Measurements from ENCODE around the gene DOCK3.
"Not testable (repeated sequence)": the region's sequence is repeated elsewhere in the genome, so short reads cannot be mapped to it uniquely, and the experiment has no call there.

The DOCK3 gene

GRCh38 chr3:50675179-50676030 lies 678 bp downstream of the DOCK3 start:
- H3K79me2 ChIP-seq (ENCODE audit: low read length) = no peaks in the 10 kb centered on the region
- H3K4me2 ChIP-seq (ENCODE audit: low read length) = peak overlapping the region; percentile 85
- H3K27ac ChIP-seq (ENCODE audit: low read length) = no peak overlapping the region
- no peaks in the 10 kb centered on the region for H3K36me3 ChIP-seq (replicated peaks; ENCODE audit: low read depth, low read length)
- peaks cover 48% of the 10 kb centered on the region for H3K27me3 ChIP-seq (ENCODE audit: low read depth, low read length)
- peak overlapping the region; percentile 48 for H2AFZ ChIP-seq (ENCODE audit: low read depth, low read length)
- TF ChIP-seq EZH2phosphoT487 (IDR thresholded peaks at IDR 0.05; ENCODE audit: low read depth) (no peak), CTCF (IDR thresholded peaks at IDR 0.05; ENCODE audit: low read depth, low read length) (peak; percentile 68)
- H3K9ac ChIP-seq (ENCODE audit: low read length) = peak overlapping the region; percentile 48
- 0 out of 2 replicates have a peak, but pooled peaks cover 12% of the 10 kb centered on the region for H4K20me1 ChIP-seq (ENCODE audit: insufficient read depth, low read length)
- H3K9me3 ChIP-seq (ENCODE audit: insufficient read depth, low read length) = no peaks in the 10 kb centered on the region
- H3K4me3 ChIP-seq (ENCODE audit: low read length) = peak overlapping the region; percentile 84
- peaks cover 17% of the 10 kb centered on the region for H3K4me1 ChIP-seq (ENCODE audit: low read length)

- Histone ChIP-seq H3K9me3 (ENCODE audit: insufficient read depth, low read length) (no peaks in the 10 kb centered on the region), H3K27ac (ENCODE audit: low read length) (no peak overlapping the region), H3K36me3 (replicated peaks; ENCODE audit: low read depth, low read length) (no peaks in the 10 kb centered on the region), H3K4me2 (ENCODE audit: low read length) (peak overlapping the region; percentile 85), H2AFZ (ENCODE audit: low read depth, low read length) (no peak overlapping the region), H3K4me1 (ENCODE audit: low read length) (peaks cover 17% of the 10 kb centered on the region), H3K4me3 (ENCODE audit: low read length) (peak overlapping the region; percentile 84), H4K20me1 (ENCODE audit: insufficient read depth, low read length) (0 out of 2 replicates have a peak, but pooled peaks cover 12% of the 10 kb centered on the region), H3K27me3 (ENCODE audit: low read depth, low read length) (peaks cover 41% of the 10 kb centered on the region), H3K79me2 (ENCODE audit: low read length) (no peaks in the 10 kb centered on the region), H3K9ac (ENCODE audit: low read length) (peak overlapping the region; percentile 48; the same call in 1 of the 2 replicates)
- TF ChIP-seq CTCF (IDR thresholded peaks at IDR 0.05; ENCODE audit: low read depth, low read length) (no peak), EZH2phosphoT487 (IDR thresholded peaks at IDR 0.05; ENCODE audit: low read depth) (no peak)
Measured at GRCh38 chr3:50676031-50676705, 1.4 kb downstream of the DOCK3 start.

GRCh38 chr3:50687127-50687751 lies 12.5 kb downstream of the DOCK3 start:
- H3K79me2 ChIP-seq (ENCODE audit: low read length) = no peaks in the 10 kb centered on the region
- no peaks in the 10 kb centered on the region; the same call in 1 of the 2 replicates for H4K20me1 ChIP-seq (ENCODE audit: insufficient read depth, low read length)
- H3K9ac ChIP-seq (ENCODE audit: low read length) = no peak overlapping the region
- no peak overlapping the region for H3K4me2 ChIP-seq (ENCODE audit: low read length)
- H3K4me3 ChIP-seq (ENCODE audit: low read length) = no peak overlapping the region
- H2AFZ ChIP-seq (ENCODE audit: low read depth, low read length) = no peak overlapping the region
- peaks cover 14% of the 10 kb centered on the region for H3K27me3 ChIP-seq (ENCODE audit: low read depth, low read length)
- no peaks in the 10 kb centered on the region for H3K4me1 ChIP-seq (ENCODE audit: low read length)
- H3K27ac ChIP-seq (ENCODE audit: low read length) = no peak overlapping the region
- no peaks in the 10 kb centered on the region for H3K36me3 ChIP-seq (replicated peaks; ENCODE audit: low read depth, low read length)
- no peaks in the 10 kb centered on the region for H3K9me3 ChIP-seq (ENCODE audit: insufficient read depth, low read length)
- TF ChIP-seq CTCF (IDR thresholded peaks at IDR 0.05; ENCODE audit: low read depth, low read length) = no peak
- TF ChIP-seq EZH2phosphoT487 (IDR thresholded peaks at IDR 0.05; ENCODE audit: low read depth) = no peak

GRCh38 chr3:50687916-50688315 lies 13.2 kb downstream of the DOCK3 start:
- H4K20me1 ChIP-seq (ENCODE audit: insufficient read depth, low read length) = no peaks in the 10 kb centered on the region; the same call in 1 of the 2 replicates
- no peaks in the 10 kb centered on the region for H3K4me1 ChIP-seq (ENCODE audit: low read length)
- H2AFZ ChIP-seq (ENCODE audit: low read depth, low read length) = no peak overlapping the region
- H3K9me3 ChIP-seq (ENCODE audit: insufficient read depth, low read length) = no peaks in the 10 kb centered on the region
- no peak overlapping the region for H3K27ac ChIP-seq (ENCODE audit: low read length)
- no peaks in the 10 kb centered on the region for H3K36me3 ChIP-seq (replicated peaks; ENCODE audit: low read depth, low read length)
- H3K27me3 ChIP-seq (ENCODE audit: low read depth, low read length) = peaks cover 14% of the 10 kb centered on the region
- H3K4me3 ChIP-seq (ENCODE audit: low read length) = no peak overlapping the region
- no peak overlapping the region for H3K9ac ChIP-seq (ENCODE audit: low read length)
- no peaks in the 10 kb centered on the region for H3K79me2 ChIP-seq (ENCODE audit: low read length)
- no peak for TF ChIP-seq CTCF (IDR thresholded peaks at IDR 0.05; ENCODE audit: low read depth, low read length)
- TF ChIP-seq EZH2phosphoT487 (IDR thresholded peaks at IDR 0.05; ENCODE audit: low read depth) = no peak
- H3K4me2 ChIP-seq (ENCODE audit: low read length) = no peak overlapping the region

- not testable (repeated sequence) for H3K4me3 ChIP-seq (ENCODE audit: low read length); H3K36me3 ChIP-seq (replicated peaks; ENCODE audit: low read depth, low read length); H4K20me1 ChIP-seq (ENCODE audit: insufficient read depth, low read length); H2AFZ ChIP-seq (ENCODE audit: low read depth, low read length); H3K9me3 ChIP-seq (ENCODE audit: insufficient read depth, low read length); H3K79me2 ChIP-seq (ENCODE audit: low read length); H3K4me2 ChIP-seq (ENCODE audit: low read length); H3K9ac ChIP-seq (ENCODE audit: low read length); H3K27ac ChIP-seq (ENCODE audit: low read length); H3K4me1 ChIP-seq (ENCODE audit: low read length)
- peaks cover 14% of the 10 kb centered on the region for H3K27me3 ChIP-seq (ENCODE audit: low read depth, low read length)
Measured at GRCh38 chr3:50688602-50689001, 13.9 kb downstream of the DOCK3 start.
